Esophagus muscularis mucosa (tissue), 4 donors: ENCODE measurements around the gene SSTR5. TPM values are rescaled to one million over a fixed set of nuclear protein-coding genes. Genes with fewer than 3 reads are reported as not detected.

Source experiments
- DNase-seq: peaks from one replicate; pipeline ENCODE4 v3.0.0-alpha.2; 2017; ENCODE audit errors: extremely low spot score
- H3K27ac ChIP-seq, 4 donors: fragments of 200-600 bp; sonication (generic); replicated peaks in 1 of 4; 1 replicate in 3 of 4; 2 replicates in 1 of 4; pipeline ENCODE4 v1.5.1; 2016 to 2019; ENCODE audit warnings: mild to moderate bottlenecking in 1 of 4
- H3K27me3 ChIP-seq, 4 donors: fragments of 200-600 bp; sonication (generic); one replicate each; pipeline versions ENCODE4 v1.5.1 to v1.6.0; 2016 to 2019
- H3K36me3 ChIP-seq, 4 donors: fragments of 200-600 bp; sonication (generic); one replicate each; pipeline ENCODE4 v1.5.1; 2016 to 2019
- H3K4me1 ChIP-seq, 4 donors: fragments of 200-600 bp; sonication (generic); one replicate each; pipeline ENCODE4 v1.5.1; 2016 to 2019
- H3K4me3 ChIP-seq, 4 donors: fragments of 200-600 bp; sonication (generic); 1 replicate in 2 of 4; 2 replicates in 2 of 4; pipeline ENCODE4 v1.5.1; 2016 to 2019; ENCODE audit warnings: mild to moderate bottlenecking in 4 of 4, moderate library complexity in 1 of 4
- H3K9me3 ChIP-seq, 4 donors: fragments of 200-600 bp; sonication (generic); 1 replicate in 3 of 4; 2 replicates in 1 of 4; pipeline ENCODE4 v1.5.1; 2016 to 2019
- CTCF ChIP-seq, 3 experiments: fragments of 200-600 bp in 2 of 3; fragments of 450-650 bp in 1 of 3; sonication (generic) in 2 of 3; IDR thresholded peaks; one replicate each; pipeline ENCODE4 v1.5.1; 2017 to 2019; ENCODE audit warnings: antibody characterized with exemption in 3 of 3, mild to moderate bottlenecking in 2 of 3, moderate library complexity in 1 of 3
- EP300 ChIP-seq: sonication (generic); formaldehyde crosslinking; IDR thresholded peaks from one replicate; pipeline ENCODE4 v1.6.1; 2017; ENCODE audit warnings: antibody characterized with exemption
- POLR2A ChIP-seq: fragments of 450-650 bp; IDR thresholded peaks from one replicate; pipeline ENCODE4 v1.6.1; 2017; ENCODE audit warnings: antibody characterized with exemption, moderate library complexity, mild to moderate bottlenecking, low read depth
- POLR2AphosphoS5 ChIP-seq, 2 donors: sonication (generic); formaldehyde crosslinking; IDR thresholded peaks; one replicate each; pipeline ENCODE4 v1.6.1; 2017; ENCODE audit warnings: antibody characterized with exemption in 2 of 2
- WGBS: methylation state at CpG from one replicate; pipeline ENCODE4 v1.1.5; 2018; 5-methylcytosine and 5-hydroxymethylcytosine counted together
- intact Hi-C: fragments of 100-400 bp; cut with DNase I; formaldehyde crosslinking; loops from one replicate; pipeline ENCODE4 v1.15.1; 2023
- total RNA-seq, 4 donors: library from RNA; depleted of rRNA; stranded (reverse); fragments of >200 nt; gene quantifications; one replicate each; pipeline versions ENCODE4 v1.1.0 to v1.2.1, GENCODE V29; 2016

SSTR5 gene
- total RNA-seq, 4 donors from 2014 or later = not detected

- no peak overlapping the region for H3K4me3 ChIP-seq
- no peak for TF ChIP-seq EP300
- H3K36me3 ChIP-seq = no peaks in the 10 kb centered on the region
- H3K27me3 ChIP-seq = peaks cover 5 to 99% (median 39%) of the 10 kb centered on the region in 4 donors
- WGBS = 51% methylated on average over 8 of the region's 16 CpGs
- peaks cover 0 to 18% (median 4%) of the 10 kb centered on the region in 4 donors for H3K4me1 ChIP-seq
- intact Hi-C loops = no loop called here
- DNase-seq = no peak
- no peaks in the 10 kb centered on the region for H3K9me3 ChIP-seq
- H3K27ac ChIP-seq = no peak overlapping the region
These were observed 4.4 kb downstream of the SSTR5 start for GRCh38 chr16:1076801-1077576.

- H3K9me3 ChIP-seq = no peaks in the 10 kb centered on the region
- no peak overlapping the region for H3K4me3 ChIP-seq
- DNase-seq = no peak
- H3K36me3 ChIP-seq = no peaks in the 10 kb centered on the region
- peaks cover 5 to 99% (median 37%) of the 10 kb centered on the region in 4 donors for H3K27me3 ChIP-seq
- no peak overlapping the region for H3K27ac ChIP-seq
- intact Hi-C loops = no loop called here
- 32% methylated on average over 8 of the region's 36 CpGs for whole genome bisulfite sequencing
- H3K4me1 ChIP-seq = peaks cover 0 to 9% (median 4%) of the 10 kb centered on the region in 4 donors
- TF ChIP-seq POLR2AphosphoS5 (IDR thresholded peaks at IDR 0.05) (no peak), EP300 (no peak), CTCF (IDR thresholded peaks at IDR 0.05) (no peak), POLR2A (no peak)
These were observed 5.5 kb downstream of the SSTR5 start for GRCh38 chr16:1077877-1078578.

GRCh38 chr16:1078579-1079021 lies 6.1 kb downstream of the SSTR5 start:
- no peak overlapping the region for H3K27ac ChIP-seq
- TF ChIP-seq CTCF (IDR thresholded peaks at IDR 0.05) (no peak), POLR2A (no peak), POLR2AphosphoS5 (IDR thresholded peaks at IDR 0.05) (no peak), EP300 (no peak)
- H3K27me3 ChIP-seq = peaks cover under 1 to 99% (median 34%) of the 10 kb centered on the region in 4 donors
- WGBS = 46% methylated on average over 7 of the region's 28 CpGs
- intact Hi-C loops = no loop called here
- no peaks in the 10 kb centered on the region for H3K36me3 ChIP-seq
- H3K9me3 ChIP-seq = peaks cover 0 to 2% (median 0%) of the 10 kb centered on the region in 4 donors
- peaks cover 0 to 9% (median 4%) of the 10 kb centered on the region in 4 donors for H3K4me1 ChIP-seq
- no peak for DNase-seq
- no peak overlapping the region for H3K4me3 ChIP-seq

GRCh38 chr16:1079341-1079740 lies 6.8 kb downstream of the SSTR5 start:
- intact Hi-C loops = no loop called here
- no peak for DNase-seq
- peaks cover 0 to 9% (median 4%) of the 10 kb centered on the region in 4 donors for H3K4me1 ChIP-seq
- H3K4me3 ChIP-seq = no peak overlapping the region
- peaks cover 0 to 9% (median 6%) of the 10 kb centered on the region in 4 donors for H3K9me3 ChIP-seq
- no peak overlapping the region for H3K27ac ChIP-seq
- TF ChIP-seq EP300 (no peak), POLR2AphosphoS5 (IDR thresholded peaks at IDR 0.05) (no peak), CTCF (IDR thresholded peaks at IDR 0.05) (no peak), POLR2A (no peak)
- no peaks in the 10 kb centered on the region for H3K36me3 ChIP-seq
- WGBS = 94% methylated on average over 34 of the region's 43 CpGs
- peaks cover 0 to 99% (median 31%) of the 10 kb centered on the region in 4 donors for H3K27me3 ChIP-seq
